Cardiac muscle cell (in vitro differentiated cells and primary cell): Measurements from ENCODE around the gene CHAC1. TPM values are rescaled to one million over a fixed set of nuclear protein-coding genes. Genes with fewer than 3 reads are reported as not detected.

Experiments used
- DNase-seq, 2 donors: peaks; one replicate each; pipeline versions ENCODE4 v3.0.0 to v3.0.0-alpha.2; 2010 to 2017; ENCODE audit warnings: low read depth in 1 of 2, low spot score in 1 of 2
- H3K27ac ChIP-seq: fragments of 200-600 bp; sonication (generic); 2 replicates; pipeline ENCODE4 v1.5.1; 2016
- H3K27me3 ChIP-seq: fragments of 200-600 bp; sonication (generic); 2 replicates; pipeline ENCODE4 v1.6.0; 2016; ENCODE audit warnings: control low read depth
- H3K36me3 ChIP-seq: fragments of 200-600 bp; sonication (generic); 2 replicates; pipeline ENCODE4 v1.5.1; 2016; ENCODE audit warnings: control low read depth
- H3K4me1 ChIP-seq: fragments of 200-600 bp; sonication (generic); 2 replicates; pipeline ENCODE4 v1.8.1; 2017; ENCODE audit warnings: low read depth, mild to moderate bottlenecking, mixed run types
- H3K4me3 ChIP-seq: fragments of 200-600 bp; sonication (generic); 2 replicates; pipeline ENCODE4 v1.5.1; 2016; ENCODE audit warnings: mild to moderate bottlenecking
- H3K9me3 ChIP-seq: fragments of 200-600 bp; sonication (generic); 2 replicates; pipeline ENCODE4 v1.5.1; 2017; ENCODE audit warnings: low read depth, mild to moderate bottlenecking, control low read depth
- CTCF ChIP-seq: IDR thresholded peaks from 2 replicates; pipeline ENCODE4 v1.5.1; 2012; ENCODE audit warnings: low read depth, mild to moderate bottlenecking, low read length
- polyA plus RNA-seq: library from polyadenylated mRNA; unstranded; fragments of >200 nt; fragmentation: Nextera tagmentation; extraction: Ambion mirVana; gene quantifications from 2 replicates; pipeline ENCODE4 v1.2.1, GENCODE V29; 2016
- total RNA-seq: library from RNA; depleted of rRNA; stranded (reverse); fragments of >200 nt; gene quantifications from 2 replicates; pipeline ENCODE4 v1.2.3, GENCODE V29; 2016

The CHAC1 gene
- total and polyA plus RNA-seq, 2 experiments from 2014 or later, result 5.0 to 6.0 TPM

GRCh38 chr15:40932156-40932555 is 21.1 kb upstream of the CHAC1 start:
- Histone ChIP-seq H3K27me3 (peaks cover 84% of the 10 kb centered on the region), H3K9me3 (no peaks in the 10 kb centered on the region), H3K4me3 (no peak overlapping the region), H3K27ac (no peak overlapping the region), H3K4me1 (peaks cover 4% of the 10 kb centered on the region), H3K36me3 (no peaks in the 10 kb centered on the region)
- no peak for DNase-seq
- TF ChIP-seq CTCF, result no peak

- H3K36me3 ChIP-seq, result no peaks in the 10 kb centered on the region
- H3K27ac ChIP-seq, result no peak overlapping the region
- no peak overlapping the region for H3K4me3 ChIP-seq
- no peak for DNase-seq
- no peak for TF ChIP-seq CTCF
- H3K27me3 ChIP-seq, result peaks cover 76% of the 10 kb centered on the region
- H3K4me1 ChIP-seq, result peaks cover 4% of the 10 kb centered on the region
- H3K9me3 ChIP-seq, result no peaks in the 10 kb centered on the region
These were observed 20.4 kb upstream of the CHAC1 start for GRCh38 chr15:40932649-40933516.

- no peak for TF ChIP-seq CTCF
- no peaks in the 10 kb centered on the region for H3K36me3 ChIP-seq
- H3K27me3 ChIP-seq, result peaks cover 70% of the 10 kb centered on the region
- no peaks in the 10 kb centered on the region for H3K9me3 ChIP-seq
- DNase-seq, result no peak
- H3K4me3 ChIP-seq, result no peak overlapping the region
- H3K27ac ChIP-seq, result no peak overlapping the region
- peaks cover 4% of the 10 kb centered on the region for H3K4me1 ChIP-seq
These were observed 19.8 kb upstream of the CHAC1 start for GRCh38 chr15:40933517-40933902.

GRCh38 chr15:40934457-40934856 is 18.8 kb upstream of the CHAC1 start:
- H3K4me3 ChIP-seq, result no peak overlapping the region
- TF ChIP-seq CTCF, result no peak
- peaks cover 2% of the 10 kb centered on the region for H3K4me1 ChIP-seq
- no peaks in the 10 kb centered on the region for H3K36me3 ChIP-seq
- no peak overlapping the region for H3K27ac ChIP-seq
- H3K9me3 ChIP-seq, result no peaks in the 10 kb centered on the region
- peaks cover 61% of the 10 kb centered on the region for H3K27me3 ChIP-seq
- DNase-seq, result no peak

GRCh38 chr15:40936234-40936708 is 17.0 kb upstream of the CHAC1 start:
- Histone ChIP-seq H3K4me3 (no peak overlapping the region), H3K4me1 (peaks cover 6% of the 10 kb centered on the region), H3K36me3 (no peaks in the 10 kb centered on the region), H3K27ac (no peak overlapping the region), H3K27me3 (peaks cover 53% of the 10 kb centered on the region), H3K9me3 (no peaks in the 10 kb centered on the region)
- TF ChIP-seq CTCF, result no peak
- DNase-seq, result no peak
